NCI-H2081 treated with DMSO at 0.1 percent for 48 hours (cell line): Measurements from ENCODE around the gene EFCAB7.

Source experiments
- DNase-seq: peaks from one replicate; lab custom pipeline; 2025; lab: John Stamatoyannopoulos, UW

The EFCAB7 gene

DNA sequence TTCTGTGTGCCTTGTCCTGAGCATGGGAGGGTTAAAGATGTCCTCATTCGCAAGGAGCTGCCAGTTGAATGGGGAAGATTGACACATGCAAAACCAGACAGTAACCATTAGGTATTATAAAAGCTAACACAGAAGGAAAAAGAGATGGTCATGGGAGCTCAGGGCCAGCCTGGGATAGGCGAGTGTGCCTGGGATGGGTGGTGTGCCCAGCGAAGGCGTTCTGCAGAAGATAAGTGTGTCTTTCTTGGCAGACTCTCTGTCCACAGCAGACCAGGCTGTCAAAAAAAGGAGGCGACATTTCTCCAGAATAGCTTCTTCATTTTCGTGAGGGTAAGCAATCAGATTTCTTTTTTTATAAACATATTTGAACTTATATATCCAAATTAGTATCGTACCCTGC lies 84.0 kb downstream of the EFCAB7 start:
- DNase-seq: no peak

DNA sequence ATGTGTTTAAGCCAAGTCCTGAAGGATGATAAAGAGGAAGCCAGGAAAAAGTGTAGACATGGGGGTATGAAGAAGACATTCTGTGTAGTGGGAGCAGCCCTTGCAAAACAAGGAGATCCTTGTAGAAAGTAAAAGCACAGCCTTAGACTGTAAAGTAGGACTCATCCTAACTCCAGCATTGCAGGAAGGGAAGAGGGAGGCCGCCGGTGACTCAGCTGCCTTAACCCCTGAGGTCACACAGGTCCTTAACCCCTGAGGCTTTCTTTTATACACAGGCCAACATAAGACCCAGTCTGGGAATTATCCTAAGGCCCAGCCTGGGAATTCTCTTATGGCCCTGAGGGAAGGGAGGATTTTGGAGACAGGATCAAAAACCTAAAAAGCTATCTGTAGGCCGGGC lies 87.9 kb downstream of the EFCAB7 start:
- no peak for DNase-seq

DNA sequence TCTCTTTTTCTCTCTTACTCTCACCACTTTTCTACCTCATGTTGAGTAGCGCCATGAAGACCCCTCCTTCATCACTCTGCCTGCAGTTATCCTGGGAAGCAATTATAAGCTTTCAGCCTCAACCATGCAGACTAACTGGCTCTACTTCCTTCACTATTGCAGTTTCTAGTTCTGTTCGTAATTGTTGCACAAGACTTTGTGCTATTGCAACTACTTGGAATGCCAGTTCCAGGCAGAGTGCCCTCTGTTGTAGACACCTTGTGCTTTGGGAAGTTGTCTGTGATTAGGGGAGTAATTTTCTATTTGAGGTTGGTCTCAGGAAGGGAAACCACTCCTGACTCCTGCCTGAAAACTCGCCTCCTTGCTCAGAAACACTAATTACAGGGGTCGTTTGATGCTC lies 89.2 kb downstream of the EFCAB7 start:
- DNase-seq: no peak

DNA sequence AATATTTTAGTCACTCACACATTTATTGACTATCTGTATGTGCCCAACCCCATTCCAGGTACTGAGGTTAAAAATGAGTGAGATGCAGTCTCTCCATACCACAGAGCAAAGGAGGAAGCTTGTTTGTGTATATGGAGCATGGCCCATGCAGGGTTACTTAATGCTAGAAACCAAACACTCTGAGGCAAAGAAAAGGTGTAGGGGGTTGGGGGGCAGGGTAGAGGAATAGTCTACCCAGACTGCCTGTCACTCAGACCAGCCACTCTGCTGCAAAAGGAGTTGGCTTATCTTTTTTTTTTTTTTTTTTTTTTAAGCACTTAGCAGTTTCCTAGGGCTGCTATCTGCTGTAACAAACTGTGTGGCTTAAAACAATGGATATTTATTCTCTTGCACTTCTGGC lies 89.6 kb downstream of the EFCAB7 start:
- no peak for DNase-seq

DNA sequence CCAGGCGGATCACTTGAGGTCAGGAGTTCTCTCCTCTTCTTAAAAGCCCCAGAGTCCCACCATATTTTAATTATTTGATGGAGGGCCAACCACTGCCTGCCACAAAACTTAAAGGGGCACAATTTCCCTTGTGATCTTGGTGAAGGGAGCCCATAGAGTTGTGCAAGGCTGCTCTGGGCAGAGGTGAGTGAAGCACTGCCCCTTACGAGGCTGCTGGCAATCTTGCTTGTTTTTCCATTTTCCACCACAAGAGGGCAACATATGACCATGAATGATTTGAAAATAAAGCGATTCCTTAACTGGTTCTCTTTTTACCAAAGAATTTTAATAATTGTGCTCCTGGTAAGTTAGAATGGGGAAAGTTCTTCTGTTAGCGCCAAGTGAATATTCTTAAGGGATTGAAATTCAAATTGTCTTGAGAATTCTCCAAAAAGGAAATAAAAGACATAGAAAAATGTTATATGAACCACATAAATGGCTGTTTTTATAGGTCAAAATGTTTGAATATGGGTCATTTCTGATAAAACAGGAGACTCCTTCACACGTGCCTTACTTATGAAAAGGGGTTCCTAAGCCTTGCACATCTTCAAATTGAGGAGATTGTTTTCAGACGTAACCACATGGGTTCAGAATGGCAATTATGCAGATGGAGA lies 92.6 kb downstream of the EFCAB7 start:
- no peak for DNase-seq

DNA sequence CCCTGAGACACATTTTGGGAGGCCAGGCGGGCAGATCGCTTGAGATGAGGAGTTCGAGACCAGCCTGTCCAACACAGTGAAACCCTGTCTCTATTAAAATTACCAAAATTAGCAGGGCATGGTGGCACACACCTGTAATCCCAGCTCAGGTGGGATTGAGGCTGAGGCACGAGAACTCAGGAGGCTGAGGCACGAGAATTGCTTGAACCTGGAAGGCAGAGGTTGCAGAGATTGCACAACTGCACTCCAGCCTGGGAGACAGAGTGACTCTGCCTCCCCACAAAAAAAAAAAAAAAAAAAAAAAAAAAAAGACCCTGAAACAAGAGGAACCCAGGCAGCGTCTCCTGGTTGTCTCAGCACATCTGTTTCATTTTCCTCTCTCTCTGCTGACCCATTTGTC lies 94.1 kb downstream of the EFCAB7 start:
- no peak for DNase-seq

DNA sequence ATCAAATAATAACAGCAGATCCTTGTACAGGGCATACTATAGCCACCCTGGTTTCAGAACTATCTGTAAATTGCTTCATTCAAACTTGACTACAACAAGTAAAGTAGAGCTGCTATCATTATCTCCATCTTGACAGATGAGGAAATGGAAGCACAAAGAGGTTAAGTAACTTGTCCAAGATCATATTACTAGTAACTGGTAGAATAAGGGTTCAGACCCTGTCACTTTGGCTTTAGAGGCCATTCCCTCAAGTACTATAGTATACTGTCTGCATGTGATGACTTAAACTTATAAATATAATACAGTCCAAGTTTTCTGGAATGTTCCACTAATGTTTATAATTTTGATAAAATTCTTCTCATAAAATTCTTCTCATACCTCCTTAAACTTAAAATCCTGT lies 94.7 kb downstream of the EFCAB7 start:
- DNase-seq: no peak

DNA sequence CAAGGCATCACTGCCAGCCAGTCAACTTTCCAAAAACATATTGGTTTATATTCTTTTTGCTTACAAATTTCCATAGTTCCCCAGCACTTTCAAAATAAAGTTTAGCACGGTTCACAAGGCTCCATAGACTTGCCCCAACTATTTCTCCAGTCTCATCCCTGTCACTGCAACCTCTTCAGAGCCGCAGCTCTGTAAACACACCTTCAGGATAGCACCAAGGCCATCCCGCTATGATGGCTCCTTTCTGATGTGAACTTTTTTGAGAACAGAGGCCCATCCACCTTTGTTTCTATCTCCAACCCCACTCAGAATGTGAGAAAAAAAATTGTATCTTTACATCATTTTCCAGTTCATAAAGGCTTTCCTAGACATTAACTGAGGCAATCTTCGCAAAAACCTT lies 96.2 kb downstream of the EFCAB7 start:
- DNase-seq: no peak

DNA sequence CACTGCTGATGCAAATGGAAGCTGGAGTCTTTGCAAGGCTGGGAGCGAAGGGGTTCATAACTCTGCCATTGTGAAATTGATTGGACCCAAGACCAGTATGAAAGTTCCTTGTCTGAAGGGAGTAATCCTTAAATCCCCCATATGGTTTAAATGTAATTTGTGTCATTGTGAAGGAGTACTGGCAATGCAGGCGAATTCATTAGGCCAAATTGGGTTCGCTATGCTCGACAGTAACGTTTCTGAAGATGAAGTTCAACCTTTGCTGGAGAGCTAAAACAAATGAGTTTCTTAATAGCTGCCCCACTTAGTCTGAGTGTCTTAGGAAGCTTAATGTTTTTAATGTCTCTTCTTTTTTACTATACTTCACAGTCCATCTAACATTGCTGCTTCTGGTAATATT lies 97.3 kb downstream of the EFCAB7 start:
- no peak for DNase-seq

DNA sequence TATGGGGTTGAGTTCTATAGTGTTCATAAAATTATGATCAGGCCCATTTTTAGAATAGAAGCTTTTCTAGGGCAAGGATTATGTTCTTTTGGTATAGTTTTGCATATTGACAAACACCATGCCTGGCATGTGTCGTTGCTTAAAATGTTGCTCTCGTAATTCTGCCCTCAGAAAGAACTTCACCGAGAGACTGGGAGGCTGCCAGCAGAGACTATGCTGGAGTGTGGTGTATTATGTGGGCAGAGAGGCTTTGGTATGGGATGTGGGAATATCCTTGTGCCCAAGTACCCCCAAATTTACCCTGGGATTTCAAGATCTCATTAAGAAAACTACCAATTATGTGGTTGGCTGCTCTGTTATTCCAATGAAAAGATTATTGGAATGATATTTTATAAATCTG lies 97.8 kb downstream of the EFCAB7 start:
- DNase-seq: no peak

DNA sequence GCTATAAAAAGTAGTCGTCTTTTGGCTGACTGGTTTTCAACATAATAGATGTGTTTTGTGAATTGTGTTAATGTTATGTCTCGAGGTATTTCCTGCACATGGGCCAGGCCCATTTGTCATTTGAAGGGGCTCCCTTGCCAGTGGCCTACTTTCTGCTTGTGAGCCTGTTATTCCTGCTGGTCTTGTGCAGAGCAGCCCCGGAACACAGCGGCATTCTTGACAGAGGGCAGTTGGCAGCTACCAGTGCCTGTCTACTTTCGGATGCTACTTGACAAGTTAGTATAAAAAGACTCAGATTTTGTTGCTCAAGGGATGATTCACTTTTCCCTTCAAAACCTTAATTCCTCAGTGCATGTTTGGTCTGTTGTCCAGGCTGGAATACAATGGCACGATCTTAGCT lies 98.4 kb downstream of the EFCAB7 start:
- no peak for DNase-seq
